MM.1S (cell line): ENCODE measurements around the gene MICU1.

ENCODE experiments used
- DNase-seq: peaks from one replicate; pipeline ENCODE4 v3.0.0-alpha.2; 2015
- H2AFZ ChIP-seq: fragments of 300-600 bp; sonication (generic); 2 replicates; pipeline ENCODE4 v1.6.0; 2016; ENCODE audit warnings: antibody characterized with exemption, low read length
- H3F3A ChIP-seq: fragments of 300-600 bp; sonication (generic); 2 replicates; pipeline ENCODE4 v1.6.1; 2016; ENCODE audit warnings: mild to moderate bottlenecking, antibody characterized with exemption, low read length, moderate library complexity, mixed read lengths; ENCODE audit not compliant: insufficient read depth
- H3K27ac ChIP-seq: fragments of 300-600 bp; sonication (generic); 2 replicates; pipeline ENCODE4 v1.5.1; 2016; ENCODE audit warnings: mild to moderate bottlenecking, low read length
- H3K27me3 ChIP-seq: fragments of 300-600 bp; sonication (generic); replicated peaks from 2 replicates; pipeline ENCODE4 v1.6.0; 2016; ENCODE audit warnings: low read length; ENCODE audit not compliant: insufficient read depth
- H3K36me3 ChIP-seq: fragments of 300-600 bp; sonication (generic); replicated peaks from 2 replicates; pipeline ENCODE4 v1.6.1; 2016; ENCODE audit warnings: mild to moderate bottlenecking, low read length, mixed read lengths; ENCODE audit not compliant: insufficient read depth
- H3K4me1 ChIP-seq: fragments of 300-600 bp; sonication (generic); 2 replicates; pipeline ENCODE4 v1.6.1; 2016; ENCODE audit warnings: low read length, mixed read lengths
- H3K4me2 ChIP-seq: fragments of 300-600 bp; sonication (generic); 2 replicates; pipeline ENCODE4 v1.6.0; 2016; ENCODE audit warnings: low read depth, low read length
- H3K4me3 ChIP-seq: fragments of 300-600 bp; sonication (generic); 2 replicates; pipeline ENCODE4 v1.5.1; 2016; ENCODE audit warnings: low read length, mixed read lengths
- H3K79me2 ChIP-seq: fragments of 300-600 bp; sonication (generic); 2 replicates; pipeline ENCODE4 v1.6.1; 2016; ENCODE audit warnings: mixed run types, low read length, mixed read lengths
- H3K9ac ChIP-seq: fragments of 300-600 bp; sonication (generic); 2 replicates; pipeline ENCODE4 v1.6.1; 2016; ENCODE audit warnings: low read length, mixed read lengths
- H3K9me2 ChIP-seq: fragments of 300-600 bp; sonication (generic); replicated peaks from 2 replicates; pipeline ENCODE4 v1.6.1; 2016; ENCODE audit warnings: mild to moderate bottlenecking, low read length, mixed read lengths; ENCODE audit not compliant: insufficient read depth
- H3K9me3 ChIP-seq: fragments of 300-600 bp; sonication (generic); replicated peaks from 2 replicates; pipeline ENCODE4 v1.6.1; 2016; ENCODE audit warnings: mild to moderate bottlenecking, low read length, mixed read lengths; ENCODE audit not compliant: insufficient read depth
- H4K20me1 ChIP-seq: fragments of 300-600 bp; sonication (generic); 2 replicates; pipeline ENCODE4 v1.6.1; 2016; ENCODE audit warnings: mild to moderate bottlenecking, low read length, moderate library complexity, mixed read lengths; ENCODE audit not compliant: insufficient read depth
- CTCF ChIP-seq: fragments of 300-600 bp; sonication (generic); IDR thresholded peaks from 2 replicates; pipeline ENCODE4 v1.5.1; 2016; ENCODE audit warnings: antibody characterized with exemption, low read length, mixed read lengths
- EZH2 ChIP-seq: fragments of 300-600 bp; sonication (generic); optimal IDR thresholded peaks from 2 replicates; pipeline ENCODE3; 2017; ENCODE audit warnings: low read depth, mild to moderate bottlenecking, antibody characterized with exemption, low read length, mixed read lengths
- EZH2phosphoT487 ChIP-seq: fragments of 300-600 bp; sonication (generic); IDR thresholded peaks from 2 replicates; pipeline ENCODE4 v1.6.1; 2018; ENCODE audit warnings: antibody characterized with exemption, low read length

The MICU1 gene

DNA sequence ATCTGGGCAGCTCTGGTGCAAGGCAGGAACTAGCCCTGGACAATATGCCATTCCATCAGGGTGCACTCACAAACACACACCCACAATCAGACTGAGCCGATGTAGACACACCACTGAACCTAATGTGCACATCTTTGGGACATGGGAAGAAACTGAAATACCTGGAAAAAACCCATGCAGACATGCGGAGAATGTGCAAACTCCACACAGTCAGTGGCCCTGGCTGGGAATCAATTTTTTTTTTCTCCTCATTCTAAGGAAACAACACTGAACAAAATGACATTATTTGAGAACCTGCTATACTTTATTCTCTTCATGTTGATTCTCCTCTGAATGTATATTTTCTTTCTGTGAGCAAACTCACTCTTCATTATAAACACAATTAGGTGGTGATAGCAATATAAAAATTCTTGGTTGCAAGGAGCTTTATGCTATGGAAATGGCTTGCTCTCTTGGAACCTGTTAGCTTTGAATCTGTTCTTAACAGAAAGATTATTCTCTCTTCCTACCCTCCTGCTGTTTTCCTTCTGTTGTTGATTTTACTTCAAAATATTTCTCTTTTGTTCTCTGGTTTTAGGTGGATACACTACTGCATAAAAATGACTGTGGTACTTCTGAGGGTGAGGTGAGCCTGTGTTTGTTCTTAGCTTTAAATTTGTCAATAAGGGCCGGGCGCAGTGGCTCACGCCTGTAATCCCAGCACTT is 33.0 kb upstream of the MICU1 start:
- no peaks in the 10 kb centered on the region for H4K20me1 ChIP-seq
- no peak overlapping the region for H3K9ac ChIP-seq
- no peaks in the 10 kb centered on the region for H3K79me2 ChIP-seq
- no peaks in the 10 kb centered on the region for H3K9me3 ChIP-seq
- no peaks in the 10 kb centered on the region for H3K9me2 ChIP-seq
- no peak for DNase-seq
- H3K4me2 ChIP-seq, result no peak overlapping the region
- no peak overlapping the region for H2AFZ ChIP-seq
- no peak overlapping the region for H3K27ac ChIP-seq
- H3F3A ChIP-seq, result no peaks in the 10 kb centered on the region
- no peaks in the 10 kb centered on the region for H3K27me3 ChIP-seq
- no peaks in the 10 kb centered on the region for H3K36me3 ChIP-seq
- no peak overlapping the region for H3K4me3 ChIP-seq
- H3K4me1 ChIP-seq, result no peaks in the 10 kb centered on the region
- no peak for TF ChIP-seq EZH2
- TF ChIP-seq EZH2phosphoT487, result no peak
- no peak for TF ChIP-seq CTCF

- H2AFZ ChIP-seq, result no peak overlapping the region
- H3F3A ChIP-seq, result no peaks in the 10 kb centered on the region
- H3K79me2 ChIP-seq, result no peaks in the 10 kb centered on the region
- H3K9me2 ChIP-seq, result no peaks in the 10 kb centered on the region
- peaks cover 3% of the 10 kb centered on the region; the same call in 1 of the 2 replicates for H3K4me1 ChIP-seq
- H3K9ac ChIP-seq, result no peak overlapping the region
- TF ChIP-seq EZH2, result no peak
- no peaks in the 10 kb centered on the region for H3K36me3 ChIP-seq
- no peak overlapping the region for H3K4me3 ChIP-seq
- H3K9me3 ChIP-seq, result no peaks in the 10 kb centered on the region
- H3K27ac ChIP-seq, result no peak overlapping the region
- no peak for DNase-seq
- no peak overlapping the region for H3K4me2 ChIP-seq
- no peaks in the 10 kb centered on the region for H4K20me1 ChIP-seq
- H3K27me3 ChIP-seq, result no peaks in the 10 kb centered on the region
Observed at GRCh38 chr10:72654720-72655119, 28.8 kb upstream of the MICU1 start.

DNA sequence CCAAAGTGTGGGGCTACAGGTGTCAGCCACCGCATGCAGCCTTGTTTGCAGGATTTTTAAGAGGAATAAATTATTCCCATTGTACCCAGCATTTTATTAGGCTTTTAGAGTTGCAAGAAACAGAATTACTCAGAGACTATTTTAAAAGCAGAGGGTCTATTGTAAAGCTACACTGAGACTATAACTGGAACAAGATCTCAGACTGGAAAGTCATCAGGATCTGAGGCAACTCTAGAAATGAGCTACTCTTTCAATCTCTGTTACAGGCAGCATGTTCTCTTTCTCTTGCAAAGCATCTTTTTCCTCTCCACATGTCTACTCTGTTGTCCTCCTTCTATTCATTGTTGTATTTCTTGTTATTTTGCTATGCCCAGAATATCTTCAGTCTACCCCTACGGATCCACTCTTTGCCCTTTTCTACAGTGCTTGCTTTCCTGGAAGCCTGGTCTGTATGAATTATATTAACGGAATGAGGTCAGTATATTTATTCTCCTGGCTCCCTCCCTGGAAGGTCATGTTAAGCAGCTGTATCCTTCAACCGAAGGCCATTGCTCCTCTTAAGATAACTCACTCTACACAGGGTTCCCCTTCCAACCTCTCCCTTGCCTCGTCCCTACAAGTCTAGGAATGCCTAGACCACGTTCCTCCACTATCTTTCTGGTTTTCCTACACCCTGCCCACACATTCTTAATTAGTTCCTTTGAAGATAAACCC is 27.7 kb upstream of the MICU1 start:
- Histone ChIP-seq H3K4me1 (peaks cover 6% of the 10 kb centered on the region; the same call in 1 of the 2 replicates), H3K9me2 (no peaks in the 10 kb centered on the region), H3K36me3 (no peaks in the 10 kb centered on the region), H3K9me3 (no peaks in the 10 kb centered on the region), H3F3A (no peaks in the 10 kb centered on the region), H3K27ac (no peak overlapping the region), H3K9ac (no peak overlapping the region), H3K4me2 (no peak overlapping the region), H2AFZ (no peak overlapping the region), H3K4me3 (no peak overlapping the region), H4K20me1 (no peaks in the 10 kb centered on the region), H3K27me3 (no peaks in the 10 kb centered on the region), H3K79me2 (no peaks in the 10 kb centered on the region)
- TF ChIP-seq EZH2phosphoT487 (no peak), EZH2 (no peak), CTCF (no peak)
- no peak for DNase-seq

DNA sequence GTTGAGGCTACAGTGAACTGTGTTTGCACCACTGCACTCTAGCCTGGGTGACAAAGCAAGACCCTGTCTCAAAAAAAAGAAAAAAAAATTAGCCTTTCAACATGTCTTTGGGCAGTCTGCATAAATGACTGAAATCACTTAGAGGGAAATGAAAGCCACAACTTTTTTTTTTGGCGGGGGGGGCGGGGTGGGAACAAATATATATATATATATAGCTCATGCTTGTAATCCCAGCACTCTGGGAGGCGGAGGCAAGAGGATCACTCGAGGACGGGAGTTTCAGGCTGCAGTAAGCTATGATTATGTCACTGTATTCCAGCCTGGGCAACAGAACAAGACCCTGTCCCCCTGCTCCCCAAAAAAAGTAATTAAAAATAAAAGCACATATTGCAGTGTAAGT is 23.4 kb upstream of the MICU1 start:
- TF ChIP-seq EZH2, result no peak
- no peak for TF ChIP-seq CTCF
- TF ChIP-seq EZH2phosphoT487, result no peak
- no peak overlapping the region for H3K9ac ChIP-seq
- no peaks in the 10 kb centered on the region for H4K20me1 ChIP-seq
- H3K9me3 ChIP-seq, result no peaks in the 10 kb centered on the region
- H3F3A ChIP-seq, result no peaks in the 10 kb centered on the region
- no peaks in the 10 kb centered on the region for H3K9me2 ChIP-seq
- no peak overlapping the region for H2AFZ ChIP-seq
- DNase-seq, result no peak
- no peaks in the 10 kb centered on the region for H3K27me3 ChIP-seq
- H3K4me3 ChIP-seq, result no peak overlapping the region
- peaks cover 6% of the 10 kb centered on the region; the same call in 1 of the 2 replicates for H3K4me1 ChIP-seq
- no peaks in the 10 kb centered on the region for H3K79me2 ChIP-seq
- H3K36me3 ChIP-seq, result no peaks in the 10 kb centered on the region
- H3K27ac ChIP-seq, result no peak overlapping the region
- H3K4me2 ChIP-seq, result no peak overlapping the region
